ENCODE results near the gene TOMM22. TPM values are rescaled to one million over a fixed set of nuclear protein-coding genes. Genes with fewer than 3 reads are reported as not detected.
"Not testable (repeated sequence)": the region's sequence is repeated elsewhere in the genome, so short reads cannot be mapped to it uniquely, and the experiment has no call there.

The TOMM22 gene
- total RNA-seq, 6 experiments from 2014 or later = 23.2 to 36.8 (median 32.4) TPM

GRCh38 chr22:38641476-38642040 is 40.2 kb upstream of the TOMM22 start:
- Histone ChIP-seq H3K4me3 (no peak overlapping the region), H3K27me3 (no peaks in the 10 kb centered on the region), H3K36me3 (no peaks in the 10 kb centered on the region), H3K27ac (no peak overlapping the region), H3K4me1 (no peaks in the 10 kb centered on the region), H3K9me3 (no peaks in the 10 kb centered on the region)
- DNase-seq = no peak
- TF ChIP-seq, protein P1, sequence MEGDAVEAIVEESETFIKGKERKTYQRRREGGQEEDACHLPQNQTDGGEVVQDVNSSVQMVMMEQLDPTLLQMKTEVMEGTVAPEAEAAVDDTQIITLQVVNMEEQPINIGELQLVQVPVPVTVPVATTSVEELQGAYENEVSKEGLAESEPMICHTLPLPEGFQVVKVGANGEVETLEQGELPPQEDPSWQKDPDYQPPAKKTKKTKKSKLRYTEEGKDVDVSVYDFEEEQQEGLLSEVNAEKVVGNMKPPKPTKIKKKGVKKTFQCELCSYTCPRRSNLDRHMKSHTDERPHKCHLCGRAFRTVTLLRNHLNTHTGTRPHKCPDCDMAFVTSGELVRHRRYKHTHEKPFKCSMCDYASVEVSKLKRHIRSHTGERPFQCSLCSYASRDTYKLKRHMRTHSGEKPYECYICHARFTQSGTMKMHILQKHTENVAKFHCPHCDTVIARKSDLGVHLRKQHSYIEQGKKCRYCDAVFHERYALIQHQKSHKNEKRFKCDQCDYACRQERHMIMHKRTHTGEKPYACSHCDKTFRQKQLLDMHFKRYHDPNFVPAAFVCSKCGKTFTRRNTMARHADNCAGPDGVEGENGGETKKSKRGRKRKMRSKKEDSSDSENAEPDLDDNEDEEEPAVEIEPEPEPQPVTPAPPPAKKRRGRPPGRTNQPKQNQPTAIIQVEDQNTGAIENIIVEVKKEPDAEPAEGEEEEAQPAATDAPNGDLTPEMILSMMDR (IDR thresholded peaks at IDR 0.05) = no peak
- TF ChIP-seq POLR2A (IDR thresholded peaks at IDR 0.05) = no peak
- WGBS (ENCODE audit: insufficient coverage, low coverage, low lambda C conversion rate, missing lambda C conversion rate) = 89% methylated on average over 12 of the region's 13 CpGs
- no peak for ATAC-seq
- intact Hi-C loops (cut with DNase I) = no loop called here

DNA sequence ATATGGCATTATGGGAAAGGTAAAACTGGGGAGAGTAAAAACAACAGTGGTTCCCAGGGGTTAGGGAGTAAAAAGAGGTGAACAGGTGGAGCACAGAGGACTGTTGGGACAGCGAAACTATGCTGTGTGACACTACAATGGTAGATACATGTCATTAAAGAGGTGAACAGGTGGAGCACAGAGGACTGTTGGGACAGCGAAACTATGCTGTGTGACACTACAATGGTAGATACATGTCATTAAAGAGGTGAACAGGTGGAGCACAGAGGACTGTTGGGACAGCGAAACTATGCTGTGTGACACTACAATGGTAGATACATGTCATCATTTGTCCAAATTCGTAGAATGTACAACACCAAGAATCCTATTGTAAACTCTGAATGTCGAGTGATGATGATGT is 37.5 kb upstream of the TOMM22 start:
- intact Hi-C loops (cut with DNase I); H3K27ac ChIP-seq; H3K27me3 ChIP-seq; H3K36me3 ChIP-seq; H3K4me1 ChIP-seq; H3K4me3 ChIP-seq; DNase-seq; H3K9me3 ChIP-seq: not testable (repeated sequence)
- WGBS (ENCODE audit: insufficient coverage, low coverage, low lambda C conversion rate, missing lambda C conversion rate) = 84% methylated on average over 5 of the region's 5 CpGs
- ATAC-seq = peak in 2 of 4 donors; percentile 67 to 80

- ATAC-seq (no peak), DNase-seq (no peak)
- H3K27ac ChIP-seq = no peak overlapping the region
- H3K27me3 ChIP-seq = no peaks in the 10 kb centered on the region
- 86% methylated on average over 1 of the region's 6 CpGs for WGBS (ENCODE audit: insufficient coverage, low coverage, low lambda C conversion rate, missing lambda C conversion rate)
- H3K9me3 ChIP-seq = no peaks in the 10 kb centered on the region
- no peak for TF ChIP-seq POLR2A (IDR thresholded peaks at IDR 0.05)
- TF ChIP-seq, protein P1 (IDR thresholded peaks at IDR 0.05) = no peak
- no peak overlapping the region for H3K4me3 ChIP-seq
- no peaks in the 10 kb centered on the region for H3K4me1 ChIP-seq
- H3K36me3 ChIP-seq = no peaks in the 10 kb centered on the region
- intact Hi-C loops (cut with DNase I) = no loop called here
These were observed 36.3 kb upstream of the TOMM22 start for GRCh38 chr22:38645430-38645829.

- TF ChIP-seq POLR2A (IDR thresholded peaks at IDR 0.05) = no peak
- TF ChIP-seq, protein P1 (IDR thresholded peaks at IDR 0.05) = no peak
- Histone ChIP-seq H3K4me1 (no peaks in the 10 kb centered on the region), H3K9me3 (no peaks in the 10 kb centered on the region), H3K27me3 (no peaks in the 10 kb centered on the region), H3K4me3 (no peak overlapping the region), H3K36me3 (no peaks in the 10 kb centered on the region), H3K27ac (no peak overlapping the region)
- peak in 1 of 3 donors; percentile 1 for DNase-seq
- intact Hi-C loops (cut with DNase I) = no loop called here
- no peak for ATAC-seq
- WGBS (ENCODE audit: insufficient coverage, low coverage, low lambda C conversion rate, missing lambda C conversion rate) = 62% methylated on average over 5 of the region's 5 CpGs
These were observed 31.8 kb upstream of the TOMM22 start for GRCh38 chr22:38649841-38650522.

- no peak overlapping the region for H3K4me3 ChIP-seq
- H3K27ac ChIP-seq = no peak overlapping the region
- TF ChIP-seq, protein P1 (IDR thresholded peaks at IDR 0.05) = no peak
- TF ChIP-seq POLR2A (IDR thresholded peaks at IDR 0.05) = no peak
- intact Hi-C loops (cut with DNase I) = no loop called here
- H3K27me3 ChIP-seq = no peaks in the 10 kb centered on the region
- no peak for DNase-seq
- ATAC-seq = no peak
- H3K4me1 ChIP-seq = peaks cover 0 to 14% (median 4%) of the 10 kb centered on the region in 4 donors
- no peaks in the 10 kb centered on the region for H3K36me3 ChIP-seq
- H3K9me3 ChIP-seq = no peaks in the 10 kb centered on the region
These were observed 28.9 kb upstream of the TOMM22 start for GRCh38 chr22:38652859-38653258.
